Stimulated activated effector memory CD8-positive, alpha-beta T cell treated with anti-CD3 and anti-CD28 coated beads, Interleukin-12 subunit alpha, Interleukin-12 subunit beta, amount 100 ng/mL, for 72 hours (primary cell): ENCODE measurements around the gene SLC9A3.

Experiments used
- ATAC-seq: fragments of 150-1000 bp; cut with Tn5 transposase; 2 replicates; pipeline ENCODE4 v1.10.0; 2021
- DNase-seq, 2 donors: peaks; one replicate each; pipeline ENCODE4 v3.0.0; 2021 to 2022; ENCODE audit warnings: low spot score in 2 of 2
- H3K27ac Mint-ChIP-seq: one replicate; pipeline ENCODE4 v1.8.0; 2022; ENCODE audit warnings: mild to moderate bottlenecking, mixed read lengths
- H3K36me3 Mint-ChIP-seq: one replicate; pipeline ENCODE4 v1.8.0; 2022; ENCODE audit warnings: mild to moderate bottlenecking, mixed read lengths
- H3K4me1 Mint-ChIP-seq: one replicate; pipeline ENCODE4 v1.8.0; 2022; ENCODE audit warnings: mixed read lengths
- H3K4me3 Mint-ChIP-seq: one replicate; pipeline ENCODE4 v1.8.0; 2022; ENCODE audit warnings: mild to moderate bottlenecking, mixed read lengths
- H3K9me3 Mint-ChIP-seq: one replicate; pipeline ENCODE4 v1.8.0; 2022; ENCODE audit warnings: mixed read lengths

The SLC9A3 gene

DNA sequence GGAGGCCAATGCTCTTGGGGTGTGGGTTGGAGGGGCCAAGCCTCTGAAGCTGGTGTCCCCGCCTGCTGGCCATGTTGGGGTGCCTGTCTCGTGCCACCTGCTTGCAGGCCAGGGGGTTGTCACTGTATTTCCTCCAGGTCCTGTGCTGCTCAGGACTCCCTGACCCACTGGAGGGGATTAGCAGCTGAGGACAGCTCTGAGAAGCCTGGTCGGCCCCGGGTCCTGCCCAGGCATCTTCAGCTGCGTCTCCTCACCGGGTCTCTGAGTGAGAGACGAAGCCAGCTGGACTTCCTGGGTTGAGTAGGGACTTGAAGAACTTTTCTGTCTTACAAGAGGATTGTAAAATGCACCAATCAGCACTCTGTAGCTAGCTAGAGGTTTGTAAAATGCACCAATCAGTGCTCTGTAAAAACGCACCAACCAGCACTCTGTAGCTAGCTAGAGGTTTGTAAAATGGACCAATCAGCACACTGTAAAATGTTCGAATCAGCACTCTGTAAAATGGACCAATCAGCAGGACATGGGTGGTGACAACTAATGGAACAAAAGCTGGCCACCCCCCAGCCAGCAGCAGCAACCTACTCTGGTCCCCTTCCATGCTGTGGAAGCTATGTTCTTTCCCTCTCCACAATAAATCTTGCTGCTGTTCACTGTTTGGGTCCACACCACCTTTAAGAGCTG lies 20.6 kb upstream of the SLC9A3 start:
- peaks cover 27% of the 10 kb centered on the region for H3K4me1 Mint-ChIP-seq
- no peak overlapping the region for H3K27ac Mint-ChIP-seq
- no peak for DNase-seq
- no peak for ATAC-seq
- H3K36me3 Mint-ChIP-seq: no peaks in the 10 kb centered on the region
- H3K9me3 Mint-ChIP-seq: no peaks in the 10 kb centered on the region
- H3K4me3 Mint-ChIP-seq: no peak overlapping the region

DNA sequence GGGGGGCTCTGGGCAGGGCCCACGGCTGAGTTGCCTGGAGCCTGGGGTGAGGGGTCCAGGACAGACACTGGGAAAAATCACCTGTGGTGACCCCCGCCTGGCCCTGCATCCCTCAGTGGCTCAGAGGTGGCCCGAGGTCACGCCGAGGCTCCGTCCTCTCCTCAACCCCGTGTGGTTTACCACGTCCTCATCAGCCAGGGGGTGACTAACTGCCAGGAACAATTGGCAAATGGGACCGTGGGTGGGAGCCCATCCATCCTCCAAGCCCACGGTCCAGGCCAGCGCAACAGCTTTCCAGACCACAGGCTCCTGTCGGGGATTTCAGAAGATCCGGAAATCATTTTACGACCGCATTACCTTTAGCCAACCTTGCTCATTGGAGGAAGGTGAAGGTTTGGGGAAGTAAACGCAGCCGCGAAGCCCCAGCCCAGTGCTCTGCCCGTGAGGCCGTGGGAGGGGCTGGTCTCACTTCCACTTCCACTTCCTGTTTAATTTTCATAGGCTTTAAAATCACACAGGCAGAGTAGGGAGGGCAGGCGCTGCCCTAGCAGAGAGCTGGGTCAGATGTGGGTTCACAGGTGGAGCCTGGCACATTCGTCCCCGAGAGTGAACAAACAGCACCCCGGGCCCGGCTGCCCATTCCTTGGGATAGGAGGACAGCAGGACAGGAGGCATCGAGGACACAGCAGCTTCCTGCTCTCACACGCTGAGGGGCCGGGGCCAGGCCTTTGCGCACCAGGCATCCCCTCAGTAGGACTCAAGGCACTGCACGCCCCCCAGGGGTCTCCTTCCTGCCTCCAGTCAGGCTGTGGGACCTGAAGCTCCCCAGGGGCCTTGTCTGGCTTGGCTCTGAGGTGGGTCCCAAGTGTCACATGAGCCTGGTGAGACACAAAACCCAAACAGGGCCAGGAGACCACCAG lies 19.8 kb upstream of the SLC9A3 start:
- Mint-ChIP-seq H3K36me3 (no peaks in the 10 kb centered on the region), H3K27ac (peak overlapping the region; percentile 34), H3K9me3 (no peaks in the 10 kb centered on the region), H3K4me1 (peaks cover 27% of the 10 kb centered on the region), H3K4me3 (peak overlapping the region; percentile 50)
- DNase-seq (peak in 1 of 2 donors; percentile 28), ATAC-seq (peak; percentile 79)

DNA sequence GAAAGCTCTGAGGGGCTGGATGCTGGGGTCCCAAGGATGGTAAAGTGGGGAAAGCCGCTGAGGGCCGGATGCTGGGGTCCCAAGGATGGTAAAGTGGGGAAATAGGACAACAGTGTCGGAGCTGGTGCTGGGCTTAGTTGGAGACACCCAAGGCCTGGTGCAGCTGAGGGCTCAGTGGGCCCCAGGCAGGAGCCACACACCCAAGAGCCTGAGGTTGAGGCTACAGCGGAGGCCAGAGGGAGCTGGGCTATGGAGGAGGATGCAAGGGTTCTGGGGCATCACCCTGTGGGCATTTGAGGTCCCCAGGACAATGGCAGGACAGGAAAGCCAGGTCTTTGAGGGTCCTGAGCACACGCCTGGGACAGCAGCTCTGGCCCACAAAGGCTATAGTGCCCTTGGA lies 19.1 kb upstream of the SLC9A3 start:
- Mint-ChIP-seq H3K4me1 (peaks cover 27% of the 10 kb centered on the region), H3K9me3 (no peaks in the 10 kb centered on the region), H3K27ac (peak overlapping the region; percentile 34), H3K36me3 (no peaks in the 10 kb centered on the region), H3K4me3 (peak overlapping the region; percentile 50)
- ATAC-seq (no peak), DNase-seq (no peak)

DNA sequence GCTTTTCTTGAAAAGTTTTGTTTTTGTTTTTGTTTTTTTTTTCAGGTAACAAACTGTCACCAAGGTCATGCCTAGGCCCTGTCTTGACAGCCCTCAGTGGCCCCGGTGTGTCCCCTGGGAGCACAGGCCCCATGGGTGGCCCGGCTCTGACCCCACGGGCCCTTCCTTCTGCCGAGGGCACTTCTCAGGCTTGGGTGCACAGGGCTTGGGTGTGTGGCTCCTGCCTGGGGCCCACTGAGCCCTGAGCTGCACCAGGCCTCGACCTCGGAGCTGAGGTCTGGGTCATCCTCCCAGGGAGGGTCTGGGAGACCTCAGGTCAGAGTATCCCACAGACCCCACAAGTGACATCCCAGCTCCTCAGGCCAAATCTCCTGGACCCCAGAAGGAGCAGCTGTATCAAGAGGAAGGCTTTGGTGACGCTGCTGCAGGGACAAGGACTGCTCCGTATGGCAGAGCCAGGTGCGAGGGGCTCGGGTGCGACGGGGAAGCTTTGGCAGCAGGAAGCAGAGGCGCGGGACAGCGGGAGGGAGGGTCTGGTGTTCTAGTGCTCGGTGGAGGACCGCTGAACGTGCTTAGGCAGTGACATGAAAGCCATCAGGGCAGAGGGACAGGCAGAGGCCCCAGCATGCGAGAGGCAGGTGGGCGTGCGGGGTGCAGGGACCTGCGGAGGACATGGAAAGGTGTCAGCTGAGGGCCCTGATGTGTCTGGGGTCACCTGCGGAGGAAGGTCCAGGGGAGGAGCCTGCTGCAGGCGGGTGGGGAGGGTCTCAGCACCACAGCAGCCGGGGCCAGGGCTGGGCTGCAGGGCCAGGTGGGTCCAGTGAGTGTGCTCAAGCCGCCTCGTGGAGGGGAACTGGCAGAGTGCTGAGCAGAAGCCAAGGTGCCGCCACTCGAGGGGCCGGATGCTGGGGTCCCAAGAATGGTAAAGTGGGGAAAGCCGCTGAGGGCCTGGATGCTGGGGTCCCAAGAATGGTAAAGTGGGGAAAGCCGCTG lies 18.4 kb upstream of the SLC9A3 start:
- H3K4me1 Mint-ChIP-seq: peaks cover 27% of the 10 kb centered on the region
- peak overlapping the region; percentile 34 for H3K27ac Mint-ChIP-seq
- peak overlapping the region; percentile 50 for H3K4me3 Mint-ChIP-seq
- no peaks in the 10 kb centered on the region for H3K36me3 Mint-ChIP-seq
- ATAC-seq (no peak), DNase-seq (no peak)
- H3K9me3 Mint-ChIP-seq: no peaks in the 10 kb centered on the region

DNA sequence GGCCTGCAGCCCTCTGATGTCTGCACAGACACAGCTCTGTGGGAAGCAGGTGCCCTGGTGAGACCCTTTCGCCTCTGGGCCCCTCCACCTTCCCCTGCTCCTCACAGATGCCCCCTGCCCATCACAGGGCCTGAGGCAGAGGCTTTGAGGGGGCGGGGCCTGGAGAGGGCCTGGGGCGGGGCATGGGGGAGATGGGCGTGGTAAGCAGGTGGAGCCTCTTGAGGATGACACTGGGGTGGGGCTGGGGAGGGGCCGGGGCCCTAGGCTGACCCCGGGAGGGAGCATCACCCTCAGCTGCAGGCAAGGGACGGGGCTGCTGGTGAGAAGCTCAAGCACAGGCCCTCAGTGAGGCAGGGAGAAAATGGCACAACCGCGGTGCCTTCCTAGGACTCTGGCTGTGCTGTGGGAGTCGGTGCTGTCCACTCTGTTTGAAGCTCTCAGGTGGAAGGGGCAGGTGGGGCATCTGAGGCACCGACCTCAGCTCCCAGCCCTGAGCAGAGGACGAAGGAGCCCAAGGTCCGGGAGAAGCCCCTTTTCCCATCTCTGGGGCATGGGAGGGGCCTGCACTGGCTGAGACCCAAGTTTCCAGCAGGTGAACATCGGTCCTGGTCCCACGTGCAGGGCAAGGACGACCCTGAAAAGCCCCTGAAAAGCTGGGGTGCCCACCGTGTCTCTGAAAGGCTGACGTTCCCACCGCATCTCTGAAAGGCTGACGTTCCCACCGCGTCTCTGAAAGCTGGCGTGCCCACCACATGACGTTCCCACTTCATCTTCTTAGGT lies 17.5 kb upstream of the SLC9A3 start:
- H3K27ac Mint-ChIP-seq: no peak overlapping the region
- no peak overlapping the region for H3K4me3 Mint-ChIP-seq
- no peak for ATAC-seq
- no peaks in the 10 kb centered on the region for H3K9me3 Mint-ChIP-seq
- no peak for DNase-seq
- peaks cover 27% of the 10 kb centered on the region for H3K4me1 Mint-ChIP-seq
- no peaks in the 10 kb centered on the region for H3K36me3 Mint-ChIP-seq

DNA sequence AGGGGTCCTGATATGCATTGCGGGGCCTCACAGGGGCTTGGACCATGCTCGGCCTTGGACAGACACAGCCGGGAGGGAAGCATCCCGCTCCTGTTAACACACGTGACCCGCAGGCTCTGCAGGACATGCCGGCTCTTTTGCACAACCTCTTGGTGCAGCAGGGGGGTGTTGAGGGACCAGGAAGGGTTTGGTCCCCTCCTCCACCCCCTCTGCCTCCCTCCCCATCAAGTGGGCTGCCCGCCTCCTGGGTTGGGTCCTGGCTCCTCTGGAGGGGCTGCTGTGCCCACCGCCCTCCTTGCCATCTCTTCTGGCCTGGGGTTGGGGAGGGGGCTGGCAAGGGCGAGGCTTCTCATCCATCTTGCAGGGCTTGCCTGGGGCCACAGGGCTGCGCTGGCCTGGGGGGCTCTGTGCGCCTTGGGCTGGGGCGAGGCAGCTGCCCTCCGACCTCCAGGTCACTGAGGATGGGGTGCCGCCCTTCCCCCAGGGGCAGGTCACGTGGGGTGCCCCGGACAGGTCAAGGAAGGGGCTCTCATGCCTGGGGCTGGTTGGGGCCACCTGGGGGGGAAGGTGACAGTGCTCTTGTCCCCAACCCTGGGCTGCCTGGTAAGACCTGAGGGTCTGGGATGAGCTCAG lies 16.8 kb upstream of the SLC9A3 start:
- Mint-ChIP-seq H3K36me3 (no peaks in the 10 kb centered on the region), H3K27ac (peak overlapping the region; percentile 61), H3K9me3 (no peaks in the 10 kb centered on the region), H3K4me3 (no peak overlapping the region), H3K4me1 (peaks cover 27% of the 10 kb centered on the region)
- no peak for DNase-seq
- ATAC-seq: no peak

DNA sequence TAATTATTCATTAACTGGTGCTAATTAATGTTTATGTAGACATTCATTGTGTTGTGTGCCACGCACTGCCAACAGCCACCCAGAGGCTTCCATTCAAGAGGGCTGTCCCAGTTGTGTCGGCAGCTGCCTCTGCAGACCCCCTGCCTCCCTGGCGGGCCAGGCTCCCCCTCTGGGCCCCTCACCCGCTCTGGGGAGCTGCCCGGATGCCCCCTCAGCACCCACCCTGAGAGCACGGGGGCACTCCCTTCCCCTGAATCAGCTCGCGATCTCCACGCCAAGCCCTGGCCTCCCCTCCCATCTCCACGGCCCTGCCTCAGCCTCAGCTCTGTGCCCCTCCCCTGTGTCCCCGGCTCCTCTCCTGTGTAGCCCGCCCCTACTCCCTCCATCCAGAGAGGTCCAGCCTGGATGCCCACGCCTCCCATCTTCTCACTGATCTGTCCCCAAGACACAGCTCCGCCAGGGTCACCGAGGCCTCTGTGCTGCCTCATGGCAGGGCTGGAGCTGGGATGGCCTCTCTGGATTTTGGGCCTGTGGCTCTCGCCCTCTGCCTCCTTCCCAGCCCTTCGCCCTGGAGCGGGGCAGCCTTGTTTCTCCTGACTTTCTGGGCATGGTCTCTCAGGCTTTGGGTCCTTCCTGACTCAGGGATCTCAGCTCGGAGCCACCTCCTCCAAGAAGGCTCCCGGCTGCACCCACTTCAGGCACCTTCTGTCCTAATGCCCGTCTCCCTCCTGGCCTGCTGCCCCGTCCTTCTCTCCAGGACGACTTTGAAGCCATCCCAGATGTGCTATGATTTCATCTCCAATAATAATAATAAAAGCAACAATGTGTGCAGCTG lies 16.0 kb upstream of the SLC9A3 start:
- Mint-ChIP-seq H3K9me3 (no peaks in the 10 kb centered on the region), H3K36me3 (no peaks in the 10 kb centered on the region), H3K4me1 (peaks cover 27% of the 10 kb centered on the region), H3K27ac (peak overlapping the region; percentile 61), H3K4me3 (no peak overlapping the region)
- ATAC-seq: no peak
- no peak for DNase-seq

DNA sequence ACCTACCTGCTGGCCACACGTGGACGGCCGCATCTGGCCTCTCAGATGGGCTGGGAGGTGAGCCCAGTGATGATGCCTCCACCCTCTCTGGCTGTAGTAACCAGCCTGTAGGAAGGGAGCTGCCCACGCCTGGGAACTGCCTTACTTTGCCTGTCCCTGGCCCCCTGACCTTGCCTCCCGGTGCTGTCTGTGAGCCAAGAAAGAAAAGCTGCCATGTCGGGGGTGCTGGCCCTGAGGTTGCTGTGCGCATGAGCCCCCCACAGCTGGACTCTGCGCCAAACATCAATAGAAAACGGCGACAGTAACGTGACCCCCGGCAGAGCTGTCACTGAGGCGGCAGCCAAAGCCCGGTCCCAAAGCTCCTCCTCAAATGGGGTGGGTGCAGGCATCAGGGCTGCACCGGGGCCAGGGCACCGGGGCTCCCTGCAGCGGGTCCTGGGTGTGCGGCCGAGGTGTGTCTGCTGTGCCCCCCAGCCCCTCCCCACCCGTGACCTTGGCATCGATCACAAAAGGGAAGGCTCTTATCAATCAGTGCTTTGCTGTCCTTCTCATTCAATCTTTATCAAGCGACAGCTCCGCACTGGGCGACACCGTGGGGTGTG lies 15.3 kb upstream of the SLC9A3 start:
- Mint-ChIP-seq H3K4me3 (no peak overlapping the region), H3K9me3 (no peaks in the 10 kb centered on the region), H3K36me3 (no peaks in the 10 kb centered on the region), H3K4me1 (peaks cover 27% of the 10 kb centered on the region), H3K27ac (no peak overlapping the region)
- ATAC-seq: no peak
- DNase-seq: no peak

DNA sequence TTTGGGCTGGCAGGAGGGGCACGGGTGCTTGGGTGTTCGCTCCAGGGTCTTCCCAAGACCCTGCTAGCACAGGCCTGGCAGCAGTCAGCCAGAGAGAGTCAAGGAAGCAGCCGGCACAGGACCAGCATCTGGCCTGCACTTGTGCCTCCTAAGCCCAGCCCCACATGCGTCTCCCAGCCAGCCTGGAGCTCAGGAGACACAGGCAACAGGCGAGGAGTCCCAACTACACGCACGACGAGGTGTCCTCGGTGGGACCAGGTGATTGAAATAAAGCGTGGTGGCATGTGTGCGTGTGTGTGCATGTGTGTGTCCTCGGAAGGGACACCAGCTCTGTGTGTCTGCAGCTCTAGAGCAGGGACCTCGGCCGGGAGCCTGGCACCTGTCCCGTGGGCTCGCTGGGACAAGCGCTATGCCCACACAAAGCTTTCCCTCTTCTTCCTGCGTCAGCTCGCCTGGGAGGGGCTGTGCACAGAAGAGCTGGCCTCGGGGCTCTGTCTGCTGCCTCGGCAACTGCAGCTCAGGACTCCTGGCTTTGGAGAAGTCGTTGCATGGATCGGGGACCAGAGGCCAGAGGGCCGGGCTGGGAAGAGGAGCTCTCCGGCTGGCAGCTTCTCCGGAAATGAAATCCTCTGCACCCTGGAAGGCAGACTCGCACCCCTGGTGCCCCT lies 14.7 kb upstream of the SLC9A3 start:
- peaks cover 23% of the 10 kb centered on the region for H3K4me1 Mint-ChIP-seq
- ATAC-seq (no peak), DNase-seq (no peak)
- H3K36me3 Mint-ChIP-seq: no peaks in the 10 kb centered on the region
- no peak overlapping the region for H3K27ac Mint-ChIP-seq
- no peak overlapping the region for H3K4me3 Mint-ChIP-seq
- H3K9me3 Mint-ChIP-seq: no peaks in the 10 kb centered on the region

DNA sequence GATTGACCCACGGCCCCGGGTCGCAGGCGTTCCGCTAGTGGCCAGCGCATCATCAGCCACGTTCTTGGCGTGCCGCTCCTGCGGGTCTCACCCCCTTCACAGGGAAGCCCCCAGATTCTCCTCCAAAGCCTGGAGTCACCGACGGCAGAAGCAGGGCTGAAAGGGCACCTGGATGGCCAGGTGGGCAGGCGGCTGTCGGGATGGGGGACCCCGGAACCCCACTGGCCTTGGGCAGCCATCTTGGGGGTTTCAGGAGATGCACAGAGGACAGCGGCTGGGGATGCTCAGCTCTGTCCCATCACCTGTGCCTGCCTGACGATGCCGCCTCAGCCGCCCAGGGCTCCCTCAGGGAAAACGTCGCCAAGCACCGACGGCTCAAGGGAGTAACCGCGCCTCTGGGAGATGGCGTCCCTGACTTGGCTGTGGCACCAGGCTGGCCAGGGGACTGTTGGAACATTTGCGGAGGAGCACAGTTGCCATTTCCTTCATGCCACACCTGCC lies 14.1 kb upstream of the SLC9A3 start:
- no peak for DNase-seq
- H3K27ac Mint-ChIP-seq: no peak overlapping the region
- H3K9me3 Mint-ChIP-seq: no peaks in the 10 kb centered on the region
- no peak overlapping the region for H3K4me3 Mint-ChIP-seq
- peaks cover 17% of the 10 kb centered on the region for H3K4me1 Mint-ChIP-seq
- H3K36me3 Mint-ChIP-seq: no peaks in the 10 kb centered on the region
- ATAC-seq: no peak

DNA sequence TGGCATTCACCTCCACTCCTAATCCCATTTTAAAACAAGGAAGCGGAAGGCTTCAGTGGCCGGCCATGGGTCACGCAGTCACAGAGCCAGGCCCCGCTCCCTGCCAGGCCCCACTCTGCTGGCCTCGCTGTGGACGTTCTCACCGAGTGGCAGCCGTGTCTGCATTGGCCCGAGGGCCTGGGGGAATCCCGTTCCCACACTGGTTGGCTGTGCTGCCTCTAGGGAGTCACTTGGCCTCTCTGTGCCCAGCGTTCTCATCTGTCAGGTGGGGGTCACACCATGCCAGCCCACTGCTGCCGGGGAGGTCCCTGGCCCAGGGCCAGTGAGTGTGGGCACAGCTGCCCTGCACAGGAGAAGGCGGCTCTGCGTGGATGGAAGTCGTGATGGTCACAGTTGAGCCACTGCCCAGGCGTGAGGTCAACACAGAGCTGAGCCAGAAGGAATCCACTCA lies 13.4 kb upstream of the SLC9A3 start:
- H3K4me3 Mint-ChIP-seq: no peak overlapping the region
- no peaks in the 10 kb centered on the region for H3K9me3 Mint-ChIP-seq
- ATAC-seq: no peak
- H3K27ac Mint-ChIP-seq: no peak overlapping the region
- H3K4me1 Mint-ChIP-seq: peaks cover 11% of the 10 kb centered on the region
- no peak for DNase-seq
- H3K36me3 Mint-ChIP-seq: no peaks in the 10 kb centered on the region

DNA sequence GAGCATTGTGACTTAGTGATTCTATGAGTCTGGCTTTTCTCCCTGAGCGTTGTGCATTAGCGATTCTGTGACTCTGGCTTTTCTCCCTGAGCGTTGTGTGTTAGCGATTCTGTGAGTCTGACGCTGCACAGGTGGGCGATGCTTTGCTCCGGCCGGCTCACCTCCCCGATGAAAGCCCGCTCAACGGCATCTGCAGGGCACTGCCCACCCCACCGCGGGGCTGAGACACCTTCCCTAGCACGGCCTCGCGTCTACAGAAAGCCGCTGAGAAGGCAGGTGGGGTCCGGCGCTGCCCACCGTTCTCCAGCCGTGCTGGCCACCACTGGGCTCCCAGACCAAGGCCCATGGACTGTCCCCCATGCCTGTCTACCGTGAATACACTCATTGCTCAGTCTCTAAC lies 12.8 kb upstream of the SLC9A3 start:
- peaks cover 6% of the 10 kb centered on the region for H3K4me1 Mint-ChIP-seq
- ATAC-seq: no peak
- no peak overlapping the region for H3K27ac Mint-ChIP-seq
- H3K36me3 Mint-ChIP-seq: no peaks in the 10 kb centered on the region
- no peak for DNase-seq
- no peaks in the 10 kb centered on the region for H3K9me3 Mint-ChIP-seq
- no peak overlapping the region for H3K4me3 Mint-ChIP-seq
